Endometrial microvascular endothelial cells (primary cell): ENCODE measurements around the gene KCNIP2. TPM values are rescaled to one million over a fixed set of nuclear protein-coding genes. Genes with fewer than 3 reads are reported as not detected.

Source experiments
- in situ Hi-C: cut with HindIII; loops from 2 replicates; pipeline ENCODE4 v1.10.0; 2017; ENCODE audit warnings: low sequenced_read_pairs, low pct_unique_long_range_greater_than_20kb; ENCODE audit errors: inconsistent ontology term
- total RNA-seq: library from RNA; depleted of rRNA; stranded (reverse); fragments of >200 nt; gene quantifications from one replicate; pipeline ENCODE4 v1.2.3, GENCODE V29; 2015; ENCODE audit errors: inconsistent ontology term

Gene KCNIP2
- total RNA-seq, 1 donor from 2014 or later, result 0.09 TPM

DNA sequence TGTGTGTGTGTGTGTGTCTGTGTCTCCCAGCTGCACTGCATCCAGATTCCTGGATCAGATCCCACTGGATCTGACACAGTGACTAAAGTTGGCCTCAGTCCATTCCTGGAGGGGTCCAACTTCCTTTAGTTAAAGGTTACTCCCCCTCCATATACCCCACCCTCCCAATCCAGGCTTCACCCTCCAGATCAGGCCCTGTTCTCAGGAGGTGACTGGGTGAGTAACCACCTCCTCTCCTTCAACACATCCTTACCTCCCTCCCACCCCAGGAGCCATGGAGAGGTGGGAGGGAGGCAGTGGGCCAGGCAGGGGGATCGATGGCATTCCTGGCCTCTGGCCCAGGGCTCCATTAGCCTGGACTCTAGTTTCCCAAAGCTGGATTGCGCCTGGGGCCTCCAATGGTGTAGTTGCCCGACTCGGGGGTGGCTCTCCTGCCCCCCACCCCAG, 11.3 kb downstream of the KCNIP2 start:
- in situ Hi-C loops, result no loop called here

DNA sequence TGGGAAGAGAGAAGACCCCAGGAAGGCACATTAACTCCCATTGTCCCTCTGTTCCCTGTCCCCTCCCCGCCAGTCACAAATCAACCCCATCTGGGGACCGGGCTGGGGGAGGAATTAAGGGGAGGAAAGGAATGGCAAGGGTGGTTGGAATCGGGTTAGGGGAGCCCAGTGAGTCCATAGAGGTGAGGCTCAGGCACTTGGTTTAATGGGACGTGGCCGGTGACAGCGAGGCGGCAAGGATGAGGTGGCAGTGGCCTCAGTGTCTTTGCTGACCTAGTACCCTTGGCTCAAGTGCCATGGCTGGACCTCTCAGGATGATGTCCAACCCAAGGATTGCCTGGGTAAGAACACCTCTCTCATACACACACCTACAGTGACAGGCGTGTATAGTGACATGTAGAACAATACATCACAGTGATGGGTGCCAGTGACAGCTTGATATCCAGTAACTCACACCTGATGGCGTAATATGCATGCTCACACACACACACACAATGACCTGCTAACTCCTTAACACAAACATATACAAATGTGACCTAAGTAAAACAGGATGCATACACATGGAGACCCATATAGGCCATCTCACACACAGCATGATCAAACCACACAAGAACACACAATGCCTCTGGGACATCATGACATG, 12.3 kb downstream of the KCNIP2 start:
- in situ Hi-C loops, result no loop called here

DNA sequence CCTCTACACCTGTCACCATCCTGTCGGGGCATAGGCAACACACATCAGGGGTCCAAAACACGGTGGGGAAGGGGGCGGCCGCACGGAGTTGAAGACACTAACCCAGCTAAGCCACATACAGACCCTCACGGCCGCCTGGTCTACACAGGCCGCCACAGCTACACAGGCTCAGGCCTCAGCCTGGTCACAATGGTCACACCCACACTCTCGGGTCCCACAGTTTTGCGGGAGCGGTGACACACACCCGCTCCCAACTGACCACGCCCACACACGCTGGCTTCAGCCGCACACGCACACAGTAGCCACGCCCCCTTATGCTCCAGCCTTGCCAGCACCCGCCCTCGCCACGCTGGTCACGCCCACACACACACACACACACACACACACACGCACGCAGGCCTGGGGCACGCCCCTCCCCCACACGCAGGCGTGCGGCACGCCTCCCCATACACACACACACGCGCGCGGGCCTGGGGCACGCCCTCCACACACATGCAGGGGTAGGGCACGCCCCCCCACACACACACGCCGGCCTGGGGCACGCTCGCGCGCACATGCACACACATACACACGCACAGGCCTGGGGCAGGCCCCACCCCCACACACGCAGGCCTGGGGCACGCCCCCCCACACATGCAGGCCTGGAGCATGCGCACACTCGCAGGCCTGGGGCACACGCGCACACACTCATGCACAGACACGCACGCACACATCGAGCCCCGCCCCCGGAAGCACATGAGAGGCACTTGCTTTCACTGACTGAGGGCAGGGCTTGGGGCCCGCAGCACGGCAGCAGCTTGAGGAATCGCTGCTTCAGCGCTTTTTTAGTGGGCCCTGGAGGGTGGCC, 13.1 kb downstream of the KCNIP2 start:
- in situ Hi-C loops, result no loop called here

DNA sequence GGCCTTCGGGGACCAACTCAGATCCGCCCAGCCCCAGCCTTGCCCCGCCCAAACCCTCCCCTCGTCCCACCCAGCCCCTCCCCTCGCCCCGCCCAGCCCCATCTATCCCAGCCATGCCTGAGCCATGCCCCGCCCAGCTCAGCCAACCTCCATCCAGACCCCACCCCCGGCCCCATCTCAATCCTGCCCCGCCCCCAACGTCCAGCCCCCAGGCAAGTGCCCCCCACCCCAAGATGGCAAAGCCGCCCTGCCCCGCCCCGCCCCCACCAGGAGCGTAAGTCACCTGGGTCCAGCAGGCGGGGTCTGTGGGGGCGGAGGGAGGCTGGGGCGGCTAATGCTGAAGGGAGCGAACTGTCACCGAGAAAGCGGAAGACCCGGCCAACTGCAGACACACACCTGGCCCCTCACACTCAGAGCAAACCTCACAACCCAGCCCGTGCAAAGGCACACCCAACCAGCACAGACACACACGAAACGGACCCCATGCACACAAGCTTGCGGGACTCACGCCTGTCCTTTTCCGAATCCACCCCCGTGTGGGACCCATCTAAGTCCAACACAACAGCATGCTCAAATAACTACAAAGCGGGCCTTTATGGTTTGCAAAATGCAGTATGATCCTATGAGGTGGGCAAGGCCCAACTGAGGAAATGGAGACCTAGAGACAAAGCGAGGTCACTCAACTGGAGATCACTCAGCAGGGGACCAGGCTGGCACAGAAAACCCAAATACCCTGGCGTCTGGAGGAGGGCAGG, 13.9 kb downstream of the KCNIP2 start:
- in situ Hi-C loops, result no loop called here

DNA sequence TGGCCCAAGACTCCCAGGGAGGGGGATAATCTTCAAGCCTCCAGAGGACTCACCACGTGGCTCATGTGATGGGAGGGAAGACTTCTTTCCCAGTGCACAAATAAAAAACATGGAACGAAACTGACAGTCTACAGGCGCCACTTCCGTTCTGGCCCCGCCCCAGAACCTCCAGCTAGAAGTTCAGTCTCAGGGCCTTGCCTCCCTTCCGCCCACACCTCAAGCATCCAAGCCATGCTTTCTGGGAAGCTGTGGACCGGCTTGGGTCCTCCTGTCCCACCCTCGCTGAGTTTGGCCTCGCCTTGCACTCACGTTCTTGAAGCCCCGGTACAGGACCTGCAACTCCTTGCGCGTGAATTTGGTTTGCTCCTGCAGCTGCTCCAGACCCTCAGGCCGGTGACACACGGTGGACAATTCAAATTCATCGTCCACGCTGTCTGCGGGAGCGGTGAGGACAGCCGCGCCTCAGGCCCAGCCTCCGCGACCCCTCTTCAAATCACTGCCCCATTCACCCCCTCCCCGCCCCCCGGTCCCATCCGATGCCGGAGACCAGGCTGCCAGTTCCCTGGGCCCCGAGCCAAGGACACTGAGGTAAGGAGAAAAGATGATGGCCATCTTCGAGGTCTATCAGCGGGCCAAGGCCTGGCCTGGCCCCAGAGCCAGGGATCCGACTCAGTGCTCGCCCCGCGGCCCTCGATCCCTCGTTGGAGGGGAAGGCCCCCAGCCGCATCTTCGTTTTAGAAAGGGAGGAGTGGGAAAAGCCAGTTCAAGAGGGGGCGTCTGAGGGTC, 14.6 kb downstream of the KCNIP2 start:
- in situ Hi-C loops, result no loop called here

DNA sequence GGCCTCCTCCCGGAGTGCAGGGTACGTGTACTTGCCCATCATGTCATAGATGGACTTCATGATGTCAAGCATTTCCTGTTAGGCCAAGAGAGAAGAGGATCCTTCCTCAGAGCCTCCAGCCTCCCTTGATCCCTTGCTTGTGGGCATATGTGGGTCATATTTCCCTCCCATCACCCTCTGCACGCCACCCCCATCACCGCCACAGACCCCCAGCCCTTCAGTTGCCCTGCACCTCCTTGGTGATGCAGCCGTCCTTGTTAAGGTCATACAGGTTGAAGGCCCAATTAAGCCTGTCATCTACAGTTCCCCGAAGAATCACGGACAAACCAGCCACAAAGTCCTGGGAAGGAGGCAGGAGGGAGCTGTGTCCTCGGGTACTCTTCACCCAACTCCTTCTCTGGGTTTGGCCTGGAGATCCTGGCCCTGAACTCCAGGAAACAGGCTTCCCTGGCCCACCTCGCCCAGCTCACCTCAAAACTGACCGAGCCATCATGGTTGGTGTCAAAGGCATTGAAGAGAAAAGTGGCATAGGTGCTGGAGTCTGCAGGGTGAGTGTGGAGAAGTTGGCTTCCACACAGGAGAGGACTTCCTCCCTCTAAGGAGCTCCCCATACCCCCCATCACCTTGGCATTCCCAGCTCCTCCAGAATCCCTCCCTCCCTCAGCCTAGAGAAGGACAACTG, 15.5 kb downstream of the KCNIP2 start:
- in situ Hi-C loops, result no loop called here

DNA sequence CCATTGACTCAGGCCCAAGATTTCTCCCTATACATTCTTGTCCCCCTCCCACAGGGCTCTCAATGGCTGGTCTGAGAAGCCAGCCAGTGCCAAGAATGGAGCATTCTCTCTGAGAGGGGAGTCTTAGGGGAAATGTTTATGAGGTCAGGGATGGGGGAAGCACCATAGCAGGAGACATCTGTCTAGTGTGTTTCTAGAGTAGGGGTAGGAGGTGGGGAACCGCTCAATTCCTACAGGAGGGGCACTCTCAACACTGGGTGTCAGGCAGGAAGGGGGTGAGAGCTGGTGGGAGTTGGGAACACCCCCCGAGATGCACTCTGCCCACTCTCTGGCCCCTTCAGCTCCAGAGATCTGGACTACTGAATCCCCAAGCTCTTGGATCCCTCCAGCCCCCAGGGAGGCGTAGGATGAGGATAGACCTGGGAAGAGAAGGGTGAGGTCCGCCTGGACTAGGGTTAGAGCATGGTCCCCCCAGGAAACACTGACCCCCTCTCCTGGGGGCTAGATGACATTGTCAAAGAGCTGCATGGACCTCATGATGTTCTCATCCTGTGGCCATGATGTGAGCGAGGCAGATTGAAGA, 16.7 kb downstream of the KCNIP2 start:
- in situ Hi-C loops, result no loop called here

DNA sequence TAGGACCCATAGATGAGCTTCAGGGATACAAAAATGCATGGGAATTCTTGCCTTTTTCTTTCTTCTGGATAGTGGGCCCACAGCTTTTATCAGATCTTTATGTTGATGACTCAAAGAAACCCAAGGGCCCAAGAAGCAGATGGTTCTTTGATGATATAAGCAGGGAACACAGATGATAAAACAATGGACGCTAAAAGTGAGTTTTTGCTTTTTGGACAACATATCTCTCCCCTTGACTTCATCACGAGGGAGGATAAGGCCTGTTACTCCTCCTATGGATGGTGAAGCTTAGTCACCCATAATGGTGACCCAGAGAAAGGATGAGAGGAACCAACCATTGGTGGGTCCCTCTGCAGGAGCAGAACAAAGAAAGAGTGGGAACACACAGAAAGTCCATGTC, 18.9 kb downstream of the KCNIP2 start:
- in situ Hi-C loops, result no loop called here

DNA sequence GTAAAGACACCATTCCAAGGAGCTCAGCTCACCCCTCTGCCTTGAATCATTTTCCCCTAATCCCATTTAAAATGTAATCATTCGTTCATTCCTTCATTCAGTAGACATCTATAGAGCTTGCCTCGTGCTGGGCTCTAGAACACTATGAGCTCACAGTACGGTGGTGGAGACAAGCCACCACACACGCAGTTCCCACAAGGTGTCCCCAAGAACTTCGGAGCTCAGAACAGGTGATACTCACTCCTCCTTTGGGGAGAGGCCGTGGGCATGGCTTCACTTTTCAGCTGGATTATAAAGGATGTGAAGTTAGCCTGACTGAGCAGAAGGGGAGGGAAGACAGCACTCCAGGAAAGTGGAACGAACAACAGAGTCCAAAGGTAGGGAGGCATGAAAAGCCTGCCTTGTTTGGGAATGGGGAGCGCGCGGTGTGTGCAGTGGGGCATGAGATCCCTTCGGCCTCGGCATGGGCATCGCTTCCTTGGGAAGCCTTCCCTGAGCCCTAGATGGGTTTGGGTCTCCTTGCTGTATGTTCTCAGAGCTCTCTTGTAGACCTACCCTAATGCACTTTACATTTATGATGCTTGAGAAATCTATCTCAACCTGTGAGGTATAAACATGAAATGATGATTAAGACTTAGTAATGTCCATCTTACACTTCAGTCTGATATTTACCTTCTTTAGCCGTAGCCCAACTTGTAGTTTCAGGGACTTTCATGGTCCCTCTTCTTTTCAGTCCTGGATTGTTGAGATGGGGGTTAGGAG, 24.5 kb downstream of the KCNIP2 start:
- in situ Hi-C loops, result no loop called here

DNA sequence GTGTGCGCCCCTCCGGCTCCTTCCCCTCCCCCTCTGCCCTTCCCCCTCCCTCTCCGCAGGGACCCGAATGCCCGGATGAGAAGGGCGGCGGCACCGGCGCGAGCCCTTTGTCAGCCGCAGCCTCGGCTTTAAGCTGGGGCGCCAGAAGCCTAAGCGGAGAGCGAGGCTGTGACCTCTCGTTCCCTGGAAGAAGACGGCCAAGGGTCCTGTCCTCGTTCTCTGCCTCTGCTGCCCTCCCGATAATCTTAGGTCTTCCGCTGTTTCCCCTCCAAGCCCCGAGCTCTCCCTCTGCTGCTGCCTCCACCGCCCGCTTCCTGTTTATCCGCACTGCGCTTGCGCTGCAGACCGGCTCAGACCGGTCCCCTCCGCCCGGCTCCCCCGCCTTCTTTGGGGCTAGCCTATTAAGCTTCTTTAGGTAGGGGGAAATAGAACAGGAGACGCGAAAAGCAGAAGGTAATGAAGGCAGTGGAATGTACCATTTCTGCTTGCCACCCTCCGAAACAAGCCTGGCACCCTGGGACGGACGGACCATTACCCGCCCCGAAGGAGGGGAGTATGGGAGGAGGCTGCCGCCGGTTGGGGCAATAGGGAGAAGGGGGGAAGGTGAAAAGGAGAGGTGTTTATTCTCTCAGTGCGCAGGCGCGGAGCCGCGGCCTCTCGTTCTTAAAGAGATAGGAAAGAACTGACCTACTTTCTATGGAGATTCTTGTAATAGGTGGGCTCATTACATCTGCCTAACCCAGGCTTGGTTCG, 25.3 kb downstream of the KCNIP2 start, which contains the start of gene OGA:
Gene OGA (minus strand): TSS at position 326 of the 753 bp plus-strand sequence. CDS start 422 bp downstream, outside the sequence.
- in situ Hi-C loops, result no loop called here

DNA sequence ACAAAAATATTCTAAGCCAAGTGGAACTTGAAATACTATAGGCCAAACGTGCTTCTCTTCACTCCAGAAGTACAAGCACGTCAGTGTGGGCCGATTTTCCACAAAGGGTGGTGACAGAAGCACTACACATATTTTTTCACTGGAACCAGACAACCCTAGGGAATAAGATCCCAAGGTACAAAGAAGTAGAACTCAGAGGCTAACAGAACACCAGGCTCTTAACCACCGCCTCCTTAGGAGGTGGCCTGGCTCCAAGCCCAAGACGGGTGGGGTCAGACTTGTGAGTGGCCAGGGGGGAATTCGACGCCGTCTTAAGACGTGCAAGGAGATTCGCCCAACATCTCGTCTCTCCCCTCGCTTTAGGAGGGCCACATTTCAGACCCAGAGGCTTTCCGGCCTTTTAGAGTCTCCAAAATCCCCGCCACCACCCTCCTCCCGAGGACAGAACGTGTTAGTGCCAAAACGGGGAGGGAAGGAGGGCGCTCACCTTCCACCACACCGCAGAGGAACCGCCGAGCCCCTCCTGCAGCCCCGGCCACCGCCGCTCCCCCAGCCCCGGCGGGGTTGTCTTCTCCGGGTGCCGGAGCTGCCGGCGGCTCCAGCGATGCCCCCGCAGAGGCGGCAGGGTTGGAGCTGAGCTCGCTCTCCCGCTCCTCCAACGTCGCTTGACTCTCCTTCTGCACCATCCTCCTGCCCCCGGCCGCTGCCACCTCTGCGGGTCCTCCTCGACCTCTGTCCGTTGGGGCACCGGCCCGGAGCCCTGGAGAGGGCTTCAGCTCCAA, 26.1 kb downstream of the KCNIP2 start:
- in situ Hi-C loops, result no loop called here

DNA sequence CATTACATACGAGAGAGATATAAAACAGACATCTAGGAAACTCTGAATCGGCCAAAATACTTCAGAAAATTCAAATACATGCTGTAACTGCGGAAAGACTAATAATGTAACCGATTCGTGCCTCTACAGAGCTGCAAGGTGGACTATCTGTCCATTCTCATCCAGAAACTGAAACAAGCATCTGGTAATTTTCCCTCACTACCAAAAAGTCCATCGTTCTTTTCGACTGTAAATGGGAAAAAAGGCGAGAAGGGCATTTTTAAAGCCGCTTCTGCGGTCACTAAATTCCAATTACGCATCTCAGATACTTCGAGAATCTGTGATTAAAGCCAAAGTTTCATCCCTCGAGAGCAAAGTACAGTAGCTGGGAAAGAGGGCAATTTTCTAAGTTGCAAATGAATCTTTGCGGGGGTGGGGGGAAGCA, 26.7 kb downstream of the KCNIP2 start:
- in situ Hi-C loops, result no loop called here

DNA sequence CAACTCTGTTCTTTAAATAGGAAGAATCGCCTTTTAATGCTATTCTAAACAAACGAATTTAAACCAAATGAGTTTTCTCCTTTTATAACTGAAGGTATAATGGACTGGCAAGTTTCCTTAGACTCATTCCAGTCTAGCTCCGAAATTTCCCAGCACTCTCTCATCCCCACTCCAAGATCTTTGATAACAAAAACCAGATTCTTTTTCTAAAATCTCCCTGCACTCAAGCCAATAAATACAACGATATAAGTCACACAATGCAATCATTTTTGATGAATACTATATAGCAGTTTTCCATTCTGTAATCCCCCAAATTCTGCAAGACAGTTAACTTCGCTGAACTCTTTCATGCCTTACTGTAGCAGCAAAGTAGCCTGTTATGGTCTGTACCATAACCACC, 27.2 kb downstream of the KCNIP2 start:
- in situ Hi-C loops, result no loop called here

DNA sequence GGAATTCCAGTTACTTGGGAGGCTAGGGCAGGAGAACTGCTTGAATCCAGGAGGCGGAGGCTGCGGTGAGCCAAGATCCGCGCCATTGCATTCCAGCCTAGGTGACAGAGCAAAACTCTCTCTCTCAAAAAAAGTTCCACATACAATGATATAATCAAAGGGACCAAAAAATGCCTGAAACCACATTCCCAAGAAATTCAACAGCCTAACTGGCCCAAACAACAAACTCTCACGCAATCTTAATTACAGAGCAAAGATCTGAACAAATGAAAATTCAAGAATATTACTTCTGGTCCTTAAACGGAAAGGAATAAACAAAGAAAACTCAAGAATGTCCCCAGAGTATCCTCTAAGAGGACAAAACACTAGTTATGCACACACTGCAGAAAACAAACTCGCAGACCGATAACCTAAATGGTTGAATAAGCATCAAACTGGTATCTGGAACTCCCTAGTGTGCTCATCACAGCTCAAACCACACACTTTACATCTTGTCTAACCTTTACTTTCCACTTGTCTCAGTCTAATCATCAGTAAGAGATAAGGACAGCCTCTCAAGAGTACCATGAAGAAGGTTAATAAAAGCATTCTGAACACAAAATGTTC, 29.0 kb downstream of the KCNIP2 start:
- in situ Hi-C loops, result no loop called here

DNA sequence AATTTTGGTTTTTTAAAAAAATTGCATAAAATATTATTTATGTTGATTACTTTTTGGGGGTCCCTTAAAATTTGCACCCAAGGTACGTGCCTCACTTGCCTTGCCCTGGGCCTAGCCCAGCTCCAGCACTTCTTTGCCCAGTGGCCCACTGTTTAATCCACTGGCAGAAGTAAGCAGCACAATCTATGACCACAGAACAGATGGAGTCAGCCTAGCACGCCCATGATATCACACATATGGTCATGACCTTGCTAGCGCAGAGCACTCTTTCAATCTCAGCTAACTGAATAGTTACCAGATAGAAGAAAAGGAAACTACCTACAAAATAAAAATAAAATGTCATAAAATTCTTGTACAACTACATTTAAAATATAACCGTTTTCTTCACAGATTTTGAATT, 31.0 kb downstream of the KCNIP2 start:
- in situ Hi-C loops, result no loop called here

DNA sequence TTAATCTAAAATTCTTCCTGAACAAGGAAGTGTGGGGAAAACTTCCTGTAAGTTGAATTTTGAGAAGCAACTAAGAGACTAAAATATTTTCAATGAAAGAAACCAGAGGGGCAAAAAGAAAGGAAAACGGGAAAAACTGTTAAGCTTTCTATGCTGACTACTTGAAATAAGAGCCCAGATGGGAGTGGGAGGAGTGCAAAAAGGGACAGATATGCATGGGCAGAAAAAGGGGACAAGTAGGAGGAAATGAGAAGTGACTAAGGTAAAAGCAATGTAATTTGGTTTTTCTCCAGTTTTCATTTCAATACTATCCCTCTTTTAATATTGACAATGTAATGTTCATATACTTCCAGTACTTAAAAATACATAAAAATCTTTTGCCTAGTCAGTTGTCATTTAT, 36.4 kb downstream of the KCNIP2 start:
- in situ Hi-C loops, result no loop called here
